Endothelial cell of umbilical vein (primary cell): ENCODE measurements around the gene CFAP61. TPM values are rescaled to one million over a fixed set of nuclear protein-coding genes. Genes with fewer than 3 reads are reported as not detected.

Experiments used
- BruUV-seq: library from RNA; stranded (reverse); fragments of 400-500 nt; replicated peaks from 2 replicates; lab custom pipeline; 2021; lab: Mats Ljungman, UMichigan
- CTCF ChIA-PET: fragments of 300-600, 350-600 bp; sonication (Branson Sonifier 250); formaldehyde crosslinking; loops from one replicate; lab custom pipeline; 2021; ENCODE audit warnings: antibody characterized with exemption, inconsistent platforms; lab: Charles Lee
- POLR2A ChIA-PET: fragments of 300-600, 350-600 bp; sonication (Branson Sonifier 250); formaldehyde crosslinking; loops from one replicate; lab custom pipeline; 2021; ENCODE audit warnings: antibody characterized with exemption, inconsistent platforms; lab: Charles Lee
- DNase-seq: peaks from one replicate; pipeline ENCODE4 v3.0.0-alpha.2; 2011; ENCODE audit warnings: low read depth, low spot score
- FAIRE-seq: peaks from 2 replicates; lab custom pipeline; 2011; peaks lifted over from hg19 to GRCh38; lab: Jason Lieb, UNC
- H2AFZ ChIP-seq: 2 replicates; pipeline ENCODE4 v1.6.0; 2012; ENCODE audit warnings: low read depth, low read length, control low read depth, inconsistent platforms
- H3K27ac ChIP-seq: 2 replicates; pipeline ENCODE4 v1.5.1; 2011; ENCODE audit warnings: low read depth, mild to moderate bottlenecking, control low read depth, low read length, moderate library complexity; ENCODE audit not compliant: insufficient read depth
- H3K27me3 ChIP-seq, 2 experiments: 2 replicates each; pipeline versions ENCODE4 v1.6.0 to v1.6.1; 2011; ENCODE audit warnings: low read length in 2 of 2, mixed read lengths in 1 of 2; ENCODE audit not compliant: control insufficient read depth in 2 of 2, insufficient read depth in 2 of 2
- H3K36me3 ChIP-seq, 2 experiments: 2 replicates in 1 of 2; 3 replicates in 1 of 2; pipeline ENCODE4 v1.5.1; 2011; ENCODE audit warnings: low read length in 2 of 2, mild to moderate bottlenecking in 1 of 2, moderate library complexity in 1 of 2; ENCODE audit not compliant: control insufficient read depth in 2 of 2, insufficient read depth in 2 of 2; ENCODE audit errors: extremely low read depth in 1 of 2
- H3K4me1 ChIP-seq: 3 replicates; pipeline ENCODE4 v1.5.1; 2011; ENCODE audit warnings: mild to moderate bottlenecking, low read length; ENCODE audit not compliant: control insufficient read depth, insufficient read depth; ENCODE audit errors: extremely low read depth
- H3K4me2 ChIP-seq: 2 replicates; pipeline ENCODE4 v1.6.1; 2011; ENCODE audit warnings: low read length, control low read depth, mixed read lengths; ENCODE audit not compliant: insufficient read depth
- H3K4me3 ChIP-seq, 3 experiments: fragments of 200-600 bp in 1 of 3; sonication (generic), shearing (Covaris generic) in 1 of 3; replicated peaks in 1 of 3; 2 replicates each; pipeline ENCODE4 v1.5.1; 2011 to 2016; ENCODE audit warnings: control low read depth in 3 of 3, low read length in 3 of 3, mild to moderate bottlenecking in 2 of 3, inconsistent platforms in 1 of 3, low read depth in 1 of 3, moderate library complexity in 1 of 3; ENCODE audit not compliant: insufficient read depth in 1 of 3
- H3K79me2 ChIP-seq: 2 replicates; pipeline ENCODE4 v1.6.0; 2012; ENCODE audit warnings: low read length, inconsistent platforms; ENCODE audit not compliant: control insufficient read depth, insufficient read depth
- H3K9ac ChIP-seq: replicated peaks from 2 replicates; pipeline ENCODE3; 2011; ENCODE audit warnings: low read length, control low read depth; ENCODE audit not compliant: insufficient read depth; ENCODE audit errors: extremely low read depth
- H3K9me1 ChIP-seq: replicated peaks from 3 replicates; pipeline ENCODE4 v1.6.0; 2011; ENCODE audit warnings: mild to moderate bottlenecking, low read length; ENCODE audit not compliant: control insufficient read depth, insufficient read depth; ENCODE audit errors: extremely low read depth
- H3K9me3 ChIP-seq: replicated peaks from 2 replicates; pipeline ENCODE4 v1.5.1; 2012; ENCODE audit warnings: low read length, inconsistent platforms; ENCODE audit not compliant: control insufficient read depth, insufficient read depth
- H4K20me1 ChIP-seq: replicated peaks from 2 replicates; pipeline ENCODE3; 2011; ENCODE audit warnings: mild to moderate bottlenecking, low read length; ENCODE audit not compliant: control insufficient read depth, insufficient read depth; ENCODE audit errors: extremely low read depth
- CTCF ChIP-seq, 2 donors: IDR thresholded peaks; 1 replicate in 1 of 2; 2 replicates in 1 of 2; pipeline ENCODE4 v1.5.1; 2011; ENCODE audit warnings: low read length in 2 of 2, mild to moderate bottlenecking in 2 of 2, moderate library complexity in 2 of 2, control low read depth in 1 of 2, inconsistent platforms in 1 of 2, low read depth in 1 of 2; ENCODE audit not compliant: insufficient read depth in 1 of 2; ENCODE audit errors: extremely low read depth in 1 of 2
- EZH2 ChIP-seq: IDR thresholded peaks from 2 replicates; pipeline ENCODE4 v1.6.1; 2012; ENCODE audit warnings: borderline replicate concordance, low read depth, mild to moderate bottlenecking, moderate library complexity, low read length, inconsistent platforms; ENCODE audit not compliant: severe bottlenecking
- FOS ChIP-seq: IDR thresholded peaks from 2 replicates; pipeline ENCODE4 v1.6.1; 2011; ENCODE audit warnings: mild to moderate bottlenecking, low read length, moderate library complexity, borderline replicate concordance; ENCODE audit not compliant: insufficient read depth
- GATA2 ChIP-seq: IDR thresholded peaks from 2 replicates; pipeline ENCODE4 v1.7.0; 2011; ENCODE audit warnings: low read depth, mild to moderate bottlenecking, moderate library complexity, mixed read lengths, low read length; ENCODE audit not compliant: insufficient read length, insufficient read depth
- JUN ChIP-seq: IDR thresholded peaks from 2 replicates; pipeline ENCODE4 v1.6.1; 2011; ENCODE audit warnings: borderline replicate concordance, low read depth; ENCODE audit not compliant: insufficient read length, insufficient read depth
- MAX ChIP-seq: IDR thresholded peaks from 2 replicates; pipeline ENCODE4 v1.6.1; 2011; ENCODE audit not compliant: insufficient read depth, insufficient read length
- MYC ChIP-seq: IDR thresholded peaks from one replicate; pipeline ENCODE4 v1.6.1; 2011; ENCODE audit warnings: mild to moderate bottlenecking, low read depth, low read length
- POLR2A ChIP-seq: IDR thresholded peaks from 2 replicates; pipeline ENCODE4 v1.6.1; 2012; ENCODE audit warnings: low read depth, mild to moderate bottlenecking, control low read depth, low read length
- POLR2AphosphoS5 ChIP-seq: IDR thresholded peaks from 2 replicates; pipeline ENCODE4 v1.6.1; 2012; ENCODE audit warnings: low read depth, mild to moderate bottlenecking, control low read depth, low read length, moderate library complexity; ENCODE audit not compliant: insufficient read depth
- dilution Hi-C: fragments of 300-500 bp; cut with MboI; formaldehyde crosslinking; loops from one replicate; pipeline ENCODE4 v1.15.0; 2019; ENCODE audit warnings: low sequenced_read_pairs; ENCODE audit not compliant: extremely low pct_ligation_motif_present
- intact Hi-C: fragments of 100-400 bp; cut with micrococcal nuclease; formaldehyde crosslinking; loops from one replicate; pipeline ENCODE4 v1.10.0; 2022
- polyA plus RNA-seq, 4 experiments: library from polyadenylated mRNA; depleted of rRNA in 3 of 4; stranded (reverse) in 3 of 4; unstranded in 1 of 4; fragments of >200 nt; gene quantifications; 2 replicates each; pipeline versions ENCODE4 v1.2.1 to v1.2.3, GENCODE V29; 2011 to 2012; ENCODE audit warnings: missing spikeins in 1 of 4
- total RNA-seq: library from RNA; stranded (reverse); gene quantifications from 2 replicates; pipeline ENCODE4 v1.2.3, GENCODE V29; 2021

The CFAP61 gene
- total and polyA plus RNA-seq, 2 donors (not counting 3 experiments of a cell fraction or from before 2014, with no cell fraction given), result not detected

- Histone ChIP-seq H3K27me3 (peaks cover 0 to 2% of the 10 kb centered on the region in 2 experiments), H3K4me2 (no peak overlapping the region), H4K20me1 (no peaks in the 10 kb centered on the region), H3K9ac (no peak overlapping the region), H3K4me3 (no peak overlapping the region), H3K9me1 (no peaks in the 10 kb centered on the region), H2AFZ (no peak overlapping the region), H3K36me3 (no peaks in the 10 kb centered on the region), H3K79me2 (no peaks in the 10 kb centered on the region), H3K9me3 (no peaks in the 10 kb centered on the region), H3K27ac (no peak overlapping the region), H3K4me1 (no peaks in the 10 kb centered on the region)
- FAIRE-seq (no peak), DNase-seq (no peak)
- no TSS peak for BruUV-seq
- dilution Hi-C loops, result no loop called here
- ChIA-PET CTCF (no interaction called here), POLR2A (no interaction called here)
- TF ChIP-seq FOS (no peak), JUN (no peak), MYC (no peak), EZH2 (no peak), CTCF (IDR thresholded peaks at IDR 0.05; ENCODE audit: extremely low read depth in 1 of 2, insufficient read depth in 1 of 2, low read depth in 1 of 2, low read length in 2 of 2) (no peak), POLR2AphosphoS5 (no peak), GATA2 (no peak), MAX (no peak), POLR2A (no peak)
- intact Hi-C loops, result no loop called here
Measured at GRCh38 chr20:20214757-20215275, 162.5 kb downstream of the CFAP61 start.
